ENCODE data around the gene CHMP1B.

Gene CHMP1B, protein sequence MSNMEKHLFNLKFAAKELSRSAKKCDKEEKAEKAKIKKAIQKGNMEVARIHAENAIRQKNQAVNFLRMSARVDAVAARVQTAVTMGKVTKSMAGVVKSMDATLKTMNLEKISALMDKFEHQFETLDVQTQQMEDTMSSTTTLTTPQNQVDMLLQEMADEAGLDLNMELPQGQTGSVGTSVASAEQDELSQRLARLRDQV

DNA sequence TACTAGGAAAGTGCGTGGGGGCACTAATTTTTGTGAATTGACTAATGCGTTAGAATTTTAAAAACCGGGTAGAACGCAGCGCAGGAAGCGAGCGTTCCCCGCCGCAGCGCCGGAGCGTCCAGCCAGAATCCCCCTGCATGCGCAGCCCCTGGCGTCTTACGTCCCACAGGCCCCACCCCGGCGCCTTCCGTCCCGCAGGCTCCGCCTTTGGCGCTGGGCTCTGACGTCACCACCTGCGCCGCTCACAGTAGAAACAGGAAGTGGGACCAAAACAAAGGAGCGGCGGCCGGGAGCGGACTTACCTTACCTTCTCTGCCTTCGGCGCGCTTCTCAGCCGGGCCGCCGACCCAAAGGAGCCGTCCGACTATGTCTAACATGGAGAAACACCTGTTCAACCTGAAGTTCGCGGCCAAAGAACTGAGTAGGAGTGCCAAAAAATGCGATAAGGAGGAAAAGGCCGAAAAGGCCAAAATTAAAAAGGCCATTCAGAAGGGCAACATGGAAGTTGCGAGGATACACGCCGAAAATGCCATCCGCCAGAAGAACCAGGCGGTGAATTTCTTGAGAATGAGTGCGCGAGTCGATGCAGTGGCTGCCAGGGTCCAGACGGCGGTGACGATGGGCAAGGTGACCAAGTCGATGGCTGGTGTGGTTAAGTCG lies at the start of gene CHMP1B:
Gene CHMP1B (plus strand): TSS at position 268 of the 660 bp plus-strand sequence. CDS start 99 bp downstream, at position 367.
- peak; percentile 97 for DNase-seq

DNA sequence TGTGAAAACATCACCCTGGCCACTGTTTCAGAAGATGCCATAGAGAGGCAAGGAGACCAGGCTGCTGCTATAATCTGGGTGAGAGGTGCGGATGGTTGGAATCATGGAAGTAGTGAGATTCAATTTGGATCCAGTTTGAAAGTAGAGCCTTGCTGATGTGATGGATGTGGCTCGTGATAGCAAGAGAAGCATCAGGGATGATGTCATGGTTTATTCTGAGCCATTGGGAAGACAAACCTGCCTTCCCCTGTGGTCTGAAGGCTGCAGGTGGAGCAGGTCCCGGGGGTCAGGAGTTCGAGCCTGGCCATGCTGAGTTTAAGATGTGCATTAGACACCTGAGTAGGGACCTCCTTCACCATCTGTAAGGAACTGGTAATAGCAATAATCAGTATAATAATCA lies 49.6 kb upstream of the CHMP1B start:
- DNase-seq, result no peak

DNA sequence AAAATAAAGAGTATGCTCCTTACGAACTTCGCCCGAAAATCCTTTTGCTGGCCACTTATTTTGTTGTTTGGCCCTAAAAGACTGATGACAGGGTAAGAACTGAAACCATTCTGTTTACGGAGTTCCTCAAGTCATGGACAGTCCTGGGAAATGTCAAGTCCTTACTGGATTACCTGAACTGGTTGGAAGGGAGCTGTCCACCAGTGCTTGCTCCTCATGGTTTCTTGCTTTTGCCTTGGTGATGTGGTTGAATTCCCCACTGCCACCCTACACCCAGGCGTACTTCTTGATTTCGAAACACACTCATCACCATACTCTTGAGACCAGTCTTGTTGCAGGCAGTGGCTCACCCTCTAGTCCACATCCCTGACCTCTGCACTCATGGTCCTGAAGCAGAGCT lies 49.1 kb upstream of the CHMP1B start:
- DNase-seq, result no peak

DNA sequence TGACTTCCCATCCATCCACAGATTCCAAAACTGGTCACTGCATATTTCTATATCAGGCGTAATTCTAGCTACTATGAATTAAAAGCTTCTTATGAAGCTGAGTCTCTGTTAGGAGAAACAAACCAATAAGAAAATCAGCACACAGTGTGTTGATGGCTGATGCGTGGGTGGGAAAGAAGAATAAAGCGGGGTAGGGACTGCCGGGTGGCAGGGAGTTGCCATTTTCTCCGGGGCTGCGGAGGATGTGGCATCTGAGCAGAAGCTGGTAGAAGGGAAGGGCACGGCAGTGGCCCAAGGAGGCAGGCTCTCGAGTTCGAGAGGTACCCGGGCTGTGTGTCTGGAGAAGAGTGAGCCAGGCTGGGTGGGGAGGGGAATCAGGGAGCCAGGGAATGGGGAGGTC lies 48.6 kb upstream of the CHMP1B start:
- DNase-seq, result no peak

DNA sequence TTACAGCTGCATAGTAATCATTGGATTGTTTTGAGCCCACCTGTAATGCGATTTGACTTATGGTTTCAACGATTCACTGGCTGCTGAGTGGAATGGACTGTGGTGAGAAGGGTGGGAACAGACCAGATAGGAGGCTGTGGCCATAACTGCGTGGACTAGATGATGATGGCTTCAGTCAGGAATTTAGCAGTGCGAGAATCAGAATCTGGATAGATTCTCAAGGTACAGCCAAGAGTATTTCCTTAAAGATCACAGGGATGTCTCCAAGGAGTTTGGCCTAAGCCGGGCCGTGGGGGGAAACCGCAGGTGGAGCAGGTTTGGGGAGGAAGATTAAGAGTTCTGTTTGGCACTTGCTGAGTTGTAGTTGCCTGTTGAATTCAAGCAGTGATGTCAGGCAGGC lies 44.0 kb upstream of the CHMP1B start:
- DNase-seq, result no peak

DNA sequence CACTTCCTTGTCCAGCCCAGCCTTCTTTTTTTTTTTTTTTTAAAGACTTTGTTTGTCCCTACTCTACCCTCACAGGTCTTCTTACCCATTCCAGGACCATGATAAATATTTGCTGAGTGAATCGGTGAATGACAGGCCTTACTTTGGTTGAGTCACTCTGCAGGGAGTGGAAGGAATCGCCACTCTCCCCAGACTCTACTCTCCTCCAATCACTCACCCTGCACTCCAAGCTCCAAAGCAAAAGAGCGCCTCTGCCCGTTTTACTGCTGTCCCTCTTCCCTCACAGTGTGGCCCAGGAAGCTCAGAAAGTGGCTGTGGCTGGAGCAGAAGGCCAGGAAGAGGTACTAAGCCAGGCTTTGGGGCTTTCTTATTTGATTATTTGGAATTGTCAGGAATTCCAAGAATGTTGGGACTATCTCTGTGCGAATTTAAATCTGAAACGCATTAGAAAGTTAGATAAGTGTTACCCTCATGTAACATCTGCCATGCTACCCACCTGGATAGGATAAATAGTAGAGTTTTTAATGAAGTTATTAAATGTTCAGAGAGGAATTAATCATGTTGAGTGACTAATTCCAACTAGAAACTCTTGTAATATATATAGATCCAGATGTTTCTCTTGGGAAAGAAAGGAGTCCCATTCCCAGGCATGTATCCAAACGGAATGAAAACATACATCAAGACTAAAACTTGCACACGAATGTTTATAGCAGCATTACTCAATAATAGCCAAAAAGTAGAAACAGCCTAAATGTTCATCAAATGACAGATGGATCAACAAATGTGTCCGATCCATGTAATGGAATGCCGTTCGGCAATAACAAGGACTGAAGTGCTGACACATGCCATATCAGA lies 43.0 kb upstream of the CHMP1B start:
- DNase-seq, result no peak

DNA sequence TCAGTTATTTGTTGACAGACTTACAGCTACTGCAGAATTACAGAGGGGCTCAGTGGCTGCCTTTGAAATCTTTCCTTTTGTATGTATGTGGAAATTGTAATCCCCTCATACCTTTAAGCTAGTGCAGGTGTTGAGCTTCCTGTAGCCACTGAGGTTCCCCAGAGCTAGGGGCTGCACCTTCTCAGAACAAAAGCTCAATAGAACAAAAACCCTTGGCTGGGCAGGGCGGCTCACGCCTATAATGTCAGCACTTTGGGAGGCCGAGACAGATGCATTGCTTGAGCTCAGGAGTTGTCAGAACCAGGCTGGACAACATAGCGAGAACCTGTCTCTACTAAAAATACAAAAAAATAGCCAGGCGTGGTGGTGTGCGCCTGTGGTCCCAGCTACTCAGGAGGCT lies 41.3 kb upstream of the CHMP1B start:
- no peak for DNase-seq

DNA sequence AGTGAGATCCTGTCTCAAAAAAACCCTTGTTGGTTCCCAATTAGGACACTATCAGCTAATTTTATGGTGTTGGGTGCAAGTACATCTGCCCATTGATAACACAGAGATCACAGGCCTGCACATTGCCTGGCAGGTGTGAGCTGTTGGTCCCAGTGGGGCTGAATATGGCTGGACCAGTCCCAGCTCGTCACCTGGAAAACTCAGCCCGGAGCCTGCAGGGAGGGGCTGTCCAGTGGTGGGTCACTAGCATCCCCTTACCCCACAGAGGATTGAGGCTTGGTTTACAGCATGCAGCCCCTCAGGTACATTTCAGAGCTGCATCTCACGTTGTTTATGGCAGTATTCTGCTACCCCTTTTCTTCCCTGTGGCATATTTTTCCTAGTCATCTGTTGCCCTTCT lies 40.8 kb upstream of the CHMP1B start:
- DNase-seq, result no peak

DNA sequence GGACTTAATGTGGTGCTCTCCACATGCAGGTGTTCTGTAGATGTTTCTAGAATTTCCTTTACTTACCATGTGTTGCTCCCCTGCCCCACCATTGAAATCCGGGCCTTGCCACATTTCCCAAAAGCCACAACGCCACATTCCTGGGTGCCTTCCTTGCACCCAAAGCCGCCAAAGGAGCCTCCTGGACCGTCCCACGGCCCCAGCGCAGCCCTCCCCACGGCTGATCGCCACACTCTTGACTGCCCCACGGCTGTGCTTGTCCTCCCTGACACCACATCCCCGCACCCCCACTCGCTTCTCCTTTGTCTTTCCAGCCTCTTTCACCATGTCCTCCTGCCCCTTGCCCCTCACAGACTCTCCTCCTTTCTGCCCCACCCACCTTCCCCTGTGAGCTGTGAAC lies 40.2 kb upstream of the CHMP1B start:
- no peak for DNase-seq

DNA sequence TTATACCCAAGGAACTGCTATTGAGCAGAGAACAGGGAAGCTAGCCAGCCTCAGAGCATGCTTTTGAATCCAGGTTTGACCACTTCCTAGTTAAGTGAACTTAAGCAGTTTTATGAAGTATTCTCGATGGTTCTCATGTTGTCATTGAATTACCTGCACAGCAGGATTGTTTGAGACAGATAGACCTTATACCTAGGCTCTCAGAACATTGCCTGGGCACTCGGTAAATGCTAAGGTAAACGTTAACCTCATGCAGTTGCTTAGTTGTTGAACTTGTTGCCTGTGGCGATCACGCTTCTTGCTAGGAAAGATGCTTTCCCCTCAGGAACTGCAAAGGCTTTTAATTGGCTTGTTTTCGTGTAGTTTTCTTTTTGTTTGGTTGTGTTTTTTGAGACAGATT lies 34.0 kb upstream of the CHMP1B start:
- DNase-seq, result no peak

DNA sequence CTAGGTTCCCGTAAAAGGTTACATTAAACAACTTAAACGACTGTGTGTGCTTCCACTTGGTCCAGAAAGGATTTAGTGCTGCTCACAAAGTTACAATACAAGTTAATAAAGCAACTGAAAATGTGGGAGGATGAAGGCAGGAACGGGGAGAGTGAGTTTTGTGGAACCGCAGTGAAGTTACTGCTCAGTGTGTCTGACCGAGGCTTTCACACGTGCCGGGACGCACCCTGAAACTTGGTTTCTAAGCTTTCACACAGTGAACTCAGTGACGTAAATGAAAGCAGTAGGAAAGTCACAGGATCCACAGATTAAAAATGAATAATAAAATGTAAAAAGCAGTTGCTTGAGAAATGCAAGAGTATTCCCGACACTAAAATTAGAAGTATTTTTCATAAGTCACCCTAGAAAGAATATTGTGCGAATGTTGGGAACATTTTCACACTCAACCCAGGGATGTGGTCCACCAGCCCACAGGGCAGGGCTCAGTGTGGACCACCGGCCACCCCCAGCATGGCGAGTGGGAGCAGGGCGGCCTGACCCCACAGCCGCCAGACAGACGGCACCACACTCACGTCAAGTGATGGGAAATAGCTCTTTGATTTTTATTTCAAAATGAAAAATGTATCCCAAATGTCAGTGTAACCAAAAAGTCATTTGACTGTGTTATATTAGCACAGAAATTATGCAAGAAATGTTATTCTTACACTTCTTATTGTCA lies 32.6 kb upstream of the CHMP1B start:
- no peak for DNase-seq

DNA sequence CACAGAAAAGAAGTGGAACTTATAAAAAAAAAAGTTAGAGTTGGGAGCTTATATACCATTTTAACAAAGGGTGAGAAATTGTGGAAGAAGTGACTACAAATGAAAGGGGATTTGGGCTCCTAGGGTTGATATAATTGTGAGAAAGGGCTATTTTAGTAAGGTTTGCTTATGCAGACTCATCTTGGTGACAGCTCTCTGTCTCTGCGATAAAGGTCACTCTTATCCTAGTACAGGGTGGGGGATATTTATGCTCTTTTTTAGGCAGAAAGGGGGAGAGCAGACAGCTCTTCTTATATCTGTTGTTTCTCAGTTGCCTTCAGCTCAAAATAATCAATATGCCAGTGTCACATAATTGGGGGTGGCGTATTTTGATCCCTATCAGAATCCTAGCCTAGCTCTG lies 31.3 kb upstream of the CHMP1B start:
- DNase-seq, result no peak

DNA sequence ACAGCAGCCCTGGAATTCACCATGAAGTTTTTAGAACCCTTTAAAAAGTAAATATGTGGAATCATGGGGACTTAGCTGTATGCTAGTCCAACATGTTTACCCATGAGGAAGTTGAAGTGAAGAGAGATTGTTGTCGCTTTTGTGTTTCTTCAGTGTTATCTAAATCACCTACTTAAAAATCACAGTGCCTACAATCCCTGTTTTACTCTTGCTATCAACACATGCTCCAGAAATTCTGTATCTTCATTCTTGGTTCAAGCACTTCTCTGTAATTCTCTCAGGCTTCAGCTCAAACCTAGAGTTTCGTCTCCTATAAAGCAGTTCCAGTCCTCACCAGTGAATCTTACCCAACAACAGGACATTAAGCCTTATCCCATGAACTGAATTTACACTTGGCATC lies 30.5 kb upstream of the CHMP1B start:
- no peak for DNase-seq

DNA sequence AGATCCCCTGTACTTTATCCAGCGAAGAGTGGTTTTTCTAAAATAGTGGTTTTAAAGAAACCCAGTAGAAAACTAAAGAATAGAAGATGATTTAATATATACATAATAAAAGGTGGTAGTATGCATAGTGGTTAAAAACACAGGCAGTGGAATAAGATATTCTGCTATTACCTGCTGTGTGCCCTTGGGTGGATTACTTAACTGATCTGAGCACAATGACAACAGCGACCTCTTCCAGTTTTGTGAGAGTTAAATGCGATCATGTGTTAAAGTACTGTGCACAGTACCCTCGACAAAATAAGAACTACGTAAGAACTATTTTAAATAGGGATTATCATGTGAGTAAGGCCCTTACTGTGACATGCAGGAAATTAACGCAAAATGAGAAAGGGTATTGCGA lies 30.0 kb upstream of the CHMP1B start:
- no peak for DNase-seq

DNA sequence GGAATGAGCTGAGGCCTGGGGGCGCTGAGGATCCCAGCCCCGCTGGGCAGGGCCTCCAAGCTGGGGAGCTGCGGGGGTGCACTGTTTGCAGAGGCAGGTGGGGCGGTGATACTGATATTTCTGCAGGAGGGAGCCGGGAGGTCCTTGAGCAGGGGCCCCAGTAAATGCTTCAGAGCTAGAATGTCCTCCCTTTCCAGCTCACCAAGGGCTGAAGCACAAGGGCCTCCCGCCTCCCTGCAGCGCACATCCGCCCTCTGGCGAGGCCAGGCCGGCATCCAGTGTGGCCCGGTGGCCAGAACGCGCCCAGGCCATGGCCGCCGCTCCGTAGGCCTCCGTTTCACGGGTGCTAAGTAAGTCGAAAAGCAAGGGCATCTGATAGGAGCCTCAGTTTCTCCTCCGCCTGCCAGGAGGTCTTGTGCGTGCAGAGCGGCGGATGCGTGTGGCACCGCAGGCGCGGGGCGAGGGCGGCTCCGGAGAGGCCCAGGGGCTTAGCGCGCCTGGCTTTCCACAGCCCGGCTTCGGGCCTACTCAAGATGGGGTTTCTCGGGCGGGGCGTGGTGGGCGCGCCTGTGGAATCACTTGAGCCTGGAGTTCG lies 29.5 kb upstream of the CHMP1B start:
- no peak for DNase-seq

DNA sequence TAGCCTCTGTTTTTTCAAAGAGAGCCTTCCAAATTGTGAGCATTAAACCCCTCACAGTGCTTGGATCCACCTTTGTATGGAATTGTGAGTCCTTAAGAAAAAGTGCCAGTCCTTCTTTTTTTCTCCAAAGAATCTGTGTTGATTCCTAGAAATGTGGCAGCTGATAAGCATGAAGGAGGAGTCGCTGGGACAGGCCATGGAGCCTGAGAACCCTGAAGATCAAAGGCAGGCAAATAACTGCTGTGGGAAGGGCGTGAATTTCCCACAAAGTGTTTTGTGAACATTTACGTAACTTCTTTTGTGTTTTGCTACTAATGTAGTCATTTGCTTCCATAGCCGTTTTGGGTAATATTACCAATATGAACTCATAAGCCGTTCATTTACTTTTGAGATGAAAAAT lies 27.7 kb upstream of the CHMP1B start:
- no peak for DNase-seq

DNA sequence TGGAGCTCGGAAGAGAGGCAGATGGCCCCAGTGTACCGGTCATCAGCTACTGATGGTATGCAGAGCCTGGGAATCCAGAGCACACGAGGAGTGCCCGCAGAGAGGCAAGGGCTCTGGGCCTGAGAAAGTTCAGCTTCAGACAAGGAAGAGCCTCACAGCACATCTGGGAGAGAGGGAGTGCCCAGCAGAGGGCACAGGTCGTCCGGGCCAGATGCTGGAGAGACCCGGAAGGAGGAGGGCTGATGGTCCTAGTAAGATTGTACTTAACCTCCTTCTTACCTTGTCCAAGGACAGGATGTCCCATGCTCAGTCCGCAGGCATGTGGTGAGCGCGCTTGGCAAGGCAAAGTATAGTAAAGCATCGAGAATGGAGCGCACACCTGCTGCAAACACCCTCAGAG lies 24.4 kb upstream of the CHMP1B start:
- no peak for DNase-seq

DNA sequence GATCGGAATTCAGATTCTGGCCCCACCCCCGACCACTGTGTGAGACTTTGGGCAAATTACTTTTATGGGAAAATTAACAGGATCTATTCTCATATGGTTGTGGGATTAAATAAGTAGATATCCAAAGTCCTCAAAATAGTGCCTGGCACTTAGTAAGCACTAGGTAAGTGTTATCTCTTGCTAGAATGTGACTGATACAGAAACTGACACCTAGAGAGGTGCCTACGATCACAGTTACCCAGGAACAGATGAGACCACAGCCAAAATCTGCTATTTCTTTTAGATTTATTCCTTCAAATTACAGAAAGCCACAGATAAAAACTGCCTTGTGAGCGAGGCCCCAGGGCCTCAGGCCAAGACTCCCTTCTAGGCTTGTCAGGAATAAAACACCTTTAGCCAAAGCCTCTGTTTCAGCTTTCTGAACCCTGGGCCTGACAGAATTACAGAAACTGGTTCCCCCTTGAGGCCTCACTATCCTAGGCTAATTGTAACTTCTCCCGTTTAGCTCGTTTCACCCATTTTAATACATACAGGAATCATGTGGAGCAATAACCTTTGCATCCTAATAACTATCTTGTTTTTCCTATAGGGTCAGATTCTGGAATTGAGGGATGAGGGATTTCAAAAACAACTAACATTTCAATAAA lies 22.3 kb upstream of the CHMP1B start:
- DNase-seq, result no peak

DNA sequence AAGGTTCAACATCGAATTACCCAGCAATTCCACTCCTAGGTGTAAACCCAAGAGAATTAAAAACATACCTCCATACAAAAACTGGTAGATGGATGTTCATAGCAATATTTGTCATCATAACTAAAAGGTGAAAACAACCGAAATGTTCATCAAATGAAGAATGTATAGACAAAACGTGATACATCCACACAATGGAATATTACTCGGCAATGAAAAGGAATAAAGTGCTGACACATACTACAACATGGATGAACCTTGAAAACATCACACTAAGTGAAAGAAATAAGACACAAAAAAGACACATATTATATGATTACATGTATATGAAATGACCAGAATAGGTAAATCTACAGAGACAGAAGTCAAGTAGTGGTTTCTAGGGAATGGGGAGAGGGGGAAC lies 20.6 kb upstream of the CHMP1B start:
- DNase-seq, result no peak

DNA sequence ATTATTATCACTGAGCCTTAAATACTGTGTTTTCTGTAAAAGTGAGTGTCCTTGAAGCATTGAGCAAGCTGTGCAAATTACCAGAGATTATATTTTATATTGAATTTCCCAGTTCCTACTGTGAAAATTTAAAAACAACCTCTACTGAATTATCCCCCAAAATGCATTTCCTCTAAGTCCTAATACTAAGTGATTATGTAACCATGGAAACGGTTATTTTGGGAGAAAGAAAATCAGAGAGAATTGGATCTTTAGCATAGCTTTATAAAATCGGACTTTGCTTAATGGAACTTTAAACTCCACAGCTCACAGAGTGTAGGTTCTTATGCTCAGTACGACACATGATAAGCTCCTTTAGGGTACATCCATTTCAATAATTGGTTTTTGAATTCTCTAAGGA lies 19.3 kb upstream of the CHMP1B start:
- DNase-seq, result no peak

DNA sequence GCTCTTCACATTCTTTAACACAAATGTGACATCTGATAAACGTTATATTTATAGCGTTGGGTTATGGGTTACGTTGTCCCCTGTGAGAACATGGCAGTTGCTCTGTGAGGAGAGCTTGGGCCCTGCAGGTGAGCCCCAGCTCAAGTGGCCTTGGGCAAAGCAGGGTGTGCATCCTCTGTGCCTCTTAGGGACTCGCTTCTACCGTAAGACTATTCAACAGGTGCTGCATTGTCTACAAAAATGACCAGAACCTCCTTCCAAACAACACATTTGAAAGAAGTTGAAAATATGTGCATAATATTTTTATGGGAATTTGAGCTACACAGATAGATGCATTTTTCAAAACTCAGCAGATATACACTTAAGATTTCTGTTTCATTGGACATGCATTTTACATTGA lies 16.4 kb upstream of the CHMP1B start:
- DNase-seq, result no peak

DNA sequence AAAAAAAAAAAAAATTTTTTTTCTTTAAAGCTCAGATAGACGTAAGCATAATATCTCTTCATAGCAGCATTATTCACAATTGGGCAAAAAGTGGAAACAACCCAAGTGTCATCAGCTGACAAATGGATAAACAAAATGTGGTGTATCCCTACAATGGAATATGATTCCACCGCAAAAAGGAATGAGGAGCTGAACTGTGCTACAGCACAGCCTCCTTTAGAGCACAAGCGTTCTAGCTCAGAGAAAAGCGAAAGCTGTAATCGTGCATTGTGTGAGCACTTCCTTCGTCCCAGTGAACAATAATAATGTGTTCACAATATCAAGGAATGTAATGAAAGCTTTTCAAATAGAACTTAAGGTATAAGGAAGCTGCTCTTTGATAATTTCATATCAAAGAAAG lies 11.7 kb upstream of the CHMP1B start:
- DNase-seq, result no peak

DNA sequence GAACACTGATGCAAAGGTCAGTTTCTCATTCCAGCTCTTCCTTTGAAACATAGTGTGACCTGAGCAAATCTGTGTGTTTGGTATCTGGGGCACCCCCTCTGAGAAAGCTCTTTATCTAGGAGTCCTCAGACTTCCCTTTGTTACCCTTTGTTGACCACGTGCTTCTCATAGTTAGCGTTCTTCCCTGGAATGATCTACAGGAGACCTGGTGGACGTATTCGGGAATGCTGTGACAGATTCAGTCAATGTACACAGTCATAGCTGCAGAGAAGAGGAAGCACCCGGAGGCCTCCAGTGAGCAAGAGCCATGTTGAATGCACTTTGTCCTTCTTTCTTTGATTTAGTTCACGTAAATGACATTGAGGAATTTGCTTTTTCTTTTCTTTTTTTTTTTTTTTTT lies 10.7 kb upstream of the CHMP1B start:
- DNase-seq, result no peak

All from CD4-positive, alpha-beta T cell treated with Interferon gamma for 1 hour (primary cell).